Vagina (tissue), 2 donors: ENCODE measurements around the gene VSIG10L.

ENCODE experiments used
- CTCF ChIP-seq, 3 experiments: fragments of 450-650 bp in 2 of 3; fragments of 200-600 bp in 1 of 3; sonication (generic) in 1 of 3; IDR thresholded peaks; one replicate each; pipeline ENCODE4 v1.5.1; 2017 to 2019; ENCODE audit warnings: antibody characterized with exemption in 3 of 3, mild to moderate bottlenecking in 2 of 3, moderate library complexity in 2 of 3
- POLR2A ChIP-seq, 2 donors: fragments of 450-650 bp; IDR thresholded peaks; one replicate each; pipeline ENCODE4 v1.6.1; 2017; ENCODE audit warnings: antibody characterized with exemption in 2 of 2, mild to moderate bottlenecking in 2 of 2, moderate library complexity in 2 of 2
- POLR2AphosphoS5 ChIP-seq, 2 donors: sonication (generic); formaldehyde crosslinking; IDR thresholded peaks; one replicate each; pipeline ENCODE4 v1.9.0; 2017; ENCODE audit warnings: antibody characterized with exemption in 2 of 2, mild to moderate bottlenecking in 2 of 2, low read depth in 1 of 2; ENCODE audit not compliant: insufficient read depth in 1 of 2

GRCh38 chr19:51292971-51293370, 49.0 kb downstream of the VSIG10L start:
- TF ChIP-seq POLR2A (IDR thresholded peaks at IDR 0.05) (no peak), CTCF (IDR thresholded peaks at IDR 0.05) (no peak), POLR2AphosphoS5 (IDR thresholded peaks at IDR 0.05; ENCODE audit: insufficient read depth in 1 of 2, low read depth in 1 of 2) (no peak)
